ENCODE measurements around the gene GMDS. TPM values are rescaled to one million over a fixed set of nuclear protein-coding genes. Genes with fewer than 3 reads are reported as not detected.

GMDS gene
- total RNA-seq, 1 donor from 2014 or later, result 32.9 TPM

- no peak for DNase-seq (ENCODE audit: low read depth)
Measured at GRCh38 chr6:2133716-2134310, 111.6 kb downstream of the GMDS start.

GRCh38 chr6:2132916-2133315 lies 112.5 kb downstream of the GMDS start:
- DNase-seq (ENCODE audit: low read depth), result no peak

- peak; percentile 71 for DNase-seq (ENCODE audit: low read depth)
Measured at GRCh38 chr6:2132416-2132815, 113.0 kb downstream of the GMDS start.

GRCh38 chr6:2129182-2129621 lies 116.2 kb downstream of the GMDS start:
- DNase-seq (ENCODE audit: low read depth), result no peak

GRCh38 chr6:2127484-2127911 lies 117.9 kb downstream of the GMDS start:
- DNase-seq (ENCODE audit: low read depth), result no peak

GRCh38 chr6:2126351-2126750 lies 119.1 kb downstream of the GMDS start:
- DNase-seq (ENCODE audit: low read depth), result no peak

GRCh38 chr6:2125158-2125557 lies 120.2 kb downstream of the GMDS start:
- DNase-seq (ENCODE audit: low read depth), result no peak

GRCh38 chr6:2124260-2124709 lies 121.1 kb downstream of the GMDS start:
- DNase-seq (ENCODE audit: low read depth), result no peak

GRCh38 chr6:2120912-2121311 lies 124.5 kb downstream of the GMDS start:
- no peak for DNase-seq (ENCODE audit: low read depth)

- no peak for DNase-seq (ENCODE audit: low read depth)
Measured at GRCh38 chr6:2119275-2119674, 126.1 kb downstream of the GMDS start.

GRCh38 chr6:2118136-2118535 lies 127.3 kb downstream of the GMDS start:
- no peak for DNase-seq (ENCODE audit: low read depth)

GRCh38 chr6:2117447-2117846 lies 128.0 kb downstream of the GMDS start:
- no peak for DNase-seq (ENCODE audit: low read depth)

- DNase-seq (ENCODE audit: low read depth), result no peak
Measured at GRCh38 chr6:2116496-2116895, 128.9 kb downstream of the GMDS start.

- no peak for DNase-seq (ENCODE audit: low read depth)
Measured at GRCh38 chr6:2114100-2114499, 131.3 kb downstream of the GMDS start.

- DNase-seq (ENCODE audit: low read depth), result no peak
Measured at GRCh38 chr6:2111162-2111677, 134.2 kb downstream of the GMDS start.

GRCh38 chr6:2110504-2110903 lies 134.9 kb downstream of the GMDS start:
- peak; percentile 34 for DNase-seq (ENCODE audit: low read depth)

- DNase-seq (ENCODE audit: low read depth), result no peak
Measured at GRCh38 chr6:2109796-2110195, 135.6 kb downstream of the GMDS start.

- DNase-seq (ENCODE audit: low read depth), result no peak
Measured at GRCh38 chr6:2108700-2109306, 136.6 kb downstream of the GMDS start.

- no peak for DNase-seq (ENCODE audit: low read depth)
Measured at GRCh38 chr6:2104524-2104880, 140.9 kb downstream of the GMDS start.

GRCh38 chr6:2103765-2104523 lies 141.5 kb downstream of the GMDS start:
- DNase-seq (ENCODE audit: low read depth), result peak; percentile 69

- peak; percentile 63 for DNase-seq (ENCODE audit: low read depth)
Measured at GRCh38 chr6:2102966-2103365, 142.4 kb downstream of the GMDS start.

GRCh38 chr6:2102316-2102883 lies 143.0 kb downstream of the GMDS start:
- peak; percentile 47 for DNase-seq (ENCODE audit: low read depth)

All from renal cortical epithelial cell (primary cell).